Vagina (tissue), 2 donors: ENCODE measurements around the gene HIRA.

ENCODE experiments used
- POLR2AphosphoS5 ChIP-seq, 2 donors: sonication (generic); formaldehyde crosslinking; IDR thresholded peaks; one replicate each; pipeline ENCODE4 v1.9.0; 2017; ENCODE audit warnings: antibody characterized with exemption in 2 of 2, mild to moderate bottlenecking in 2 of 2, low read depth in 1 of 2; ENCODE audit not compliant: insufficient read depth in 1 of 2
- TF ChIP-seq, protein P1 (sequence below), 3 experiments: fragments of 450-650 bp in 2 of 3; fragments of 200-600 bp in 1 of 3; sonication (generic) in 1 of 3; IDR thresholded peaks; one replicate each; pipeline ENCODE4 v1.5.1; 2017 to 2019; ENCODE audit warnings: antibody characterized with exemption in 3 of 3, mild to moderate bottlenecking in 2 of 3, moderate library complexity in 2 of 3

- TF ChIP-seq, protein P1, sequence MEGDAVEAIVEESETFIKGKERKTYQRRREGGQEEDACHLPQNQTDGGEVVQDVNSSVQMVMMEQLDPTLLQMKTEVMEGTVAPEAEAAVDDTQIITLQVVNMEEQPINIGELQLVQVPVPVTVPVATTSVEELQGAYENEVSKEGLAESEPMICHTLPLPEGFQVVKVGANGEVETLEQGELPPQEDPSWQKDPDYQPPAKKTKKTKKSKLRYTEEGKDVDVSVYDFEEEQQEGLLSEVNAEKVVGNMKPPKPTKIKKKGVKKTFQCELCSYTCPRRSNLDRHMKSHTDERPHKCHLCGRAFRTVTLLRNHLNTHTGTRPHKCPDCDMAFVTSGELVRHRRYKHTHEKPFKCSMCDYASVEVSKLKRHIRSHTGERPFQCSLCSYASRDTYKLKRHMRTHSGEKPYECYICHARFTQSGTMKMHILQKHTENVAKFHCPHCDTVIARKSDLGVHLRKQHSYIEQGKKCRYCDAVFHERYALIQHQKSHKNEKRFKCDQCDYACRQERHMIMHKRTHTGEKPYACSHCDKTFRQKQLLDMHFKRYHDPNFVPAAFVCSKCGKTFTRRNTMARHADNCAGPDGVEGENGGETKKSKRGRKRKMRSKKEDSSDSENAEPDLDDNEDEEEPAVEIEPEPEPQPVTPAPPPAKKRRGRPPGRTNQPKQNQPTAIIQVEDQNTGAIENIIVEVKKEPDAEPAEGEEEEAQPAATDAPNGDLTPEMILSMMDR (IDR thresholded peaks at IDR 0.05): no peak
- TF ChIP-seq POLR2AphosphoS5 (IDR thresholded peaks at IDR 0.05; ENCODE audit: insufficient read depth in 1 of 2, low read depth in 1 of 2): no peak
Observed at GRCh38 chr22:19368876-19369275, 62.7 kb downstream of the HIRA start.
